Measurements from ENCODE around the gene ZNF573. TPM values are rescaled to one million over a fixed set of nuclear protein-coding genes. Genes with fewer than 3 reads are reported as not detected.
"Not testable (repeated sequence)": the region's sequence is repeated elsewhere in the genome, so short reads cannot be mapped to it uniquely, and the experiment has no call there.

ZNF573 gene
- polyA plus RNA-seq (2013, experiment 1 of 2; ENCODE audit: insufficient read length) = 2.3 TPM
- polyA plus RNA-seq (2013, experiment 2 of 2; ENCODE audit: insufficient read length) = 3.0 TPM

- DNase-seq = peak; percentile 90
Measured at GRCh38 chr19:37779127-37780005, at the start of gene ZNF573. Gene ZNF573 (minus strand): TSS chr19:37779586. CDS start chr19:37773729, 5,857 bp downstream.

- DNase-seq = peak; percentile 51
Measured at GRCh38 chr19:37817180-37817981, 38.0 kb upstream of the ZNF573 start.

- not testable (repeated sequence) for DNase-seq
Measured at GRCh38 chr19:37815611-37816010, 36.2 kb upstream of the ZNF573 start.

GRCh38 chr19:37813340-37813739 is 34.0 kb upstream of the ZNF573 start:
- DNase-seq = no peak

GRCh38 chr19:37809366-37809765 is 30.0 kb upstream of the ZNF573 start:
- DNase-seq = no peak

GRCh38 chr19:37803249-37803840 is 24.0 kb upstream of the ZNF573 start:
- DNase-seq = no peak

GRCh38 chr19:37790244-37790925 is 11.0 kb upstream of the ZNF573 start:
- no peak for DNase-seq

- DNase-seq = no peak
Measured at GRCh38 chr19:37778613-37779126, 716 bp downstream of the ZNF573 start.

GRCh38 chr19:37770985-37771384 is 8.4 kb downstream of the ZNF573 start:
- DNase-seq = no peak

GRCh38 chr19:37763488-37763887 is 15.9 kb downstream of the ZNF573 start:
- peak; percentile 6 for DNase-seq

- not testable (repeated sequence) for DNase-seq
Measured at GRCh38 chr19:37757683-37758082, 21.7 kb downstream of the ZNF573 start.

GRCh38 chr19:37738371-37738770 is 41.0 kb downstream of the ZNF573 start:
- DNase-seq = no peak

GRCh38 chr19:37725181-37725580 is 54.2 kb downstream of the ZNF573 start:
- DNase-seq = no peak

GRCh38 chr19:37719927-37720265 is 59.5 kb downstream of the ZNF573 start:
- no peak for DNase-seq

- DNase-seq = peak; percentile 87
Measured at GRCh38 chr19:37719111-37719926, 60.1 kb downstream of the ZNF573 start, which contains the start of gene ZNF607. Gene ZNF607 (minus strand): TSS chr19:37719761. CDS start chr19:37711618, 8,143 bp downstream.

- no peak for DNase-seq
Measured at GRCh38 chr19:37718304-37718703, 61.1 kb downstream of the ZNF573 start.

GRCh38 chr19:37716140-37716539 is 63.2 kb downstream of the ZNF573 start:
- DNase-seq = no peak

- DNase-seq = no peak
Measured at GRCh38 chr19:37706052-37706605, 73.3 kb downstream of the ZNF573 start.

GRCh38 chr19:37699057-37699456 is 80.3 kb downstream of the ZNF573 start:
- DNase-seq = peak; percentile 34

GRCh38 chr19:37698216-37698615 is 81.2 kb downstream of the ZNF573 start:
- peak; percentile 48 for DNase-seq

Measured in fibroblast of skin of back (primary cell).